Measurements from ENCODE around the gene SIGLECL1.

The SIGLECL1 gene

DNA sequence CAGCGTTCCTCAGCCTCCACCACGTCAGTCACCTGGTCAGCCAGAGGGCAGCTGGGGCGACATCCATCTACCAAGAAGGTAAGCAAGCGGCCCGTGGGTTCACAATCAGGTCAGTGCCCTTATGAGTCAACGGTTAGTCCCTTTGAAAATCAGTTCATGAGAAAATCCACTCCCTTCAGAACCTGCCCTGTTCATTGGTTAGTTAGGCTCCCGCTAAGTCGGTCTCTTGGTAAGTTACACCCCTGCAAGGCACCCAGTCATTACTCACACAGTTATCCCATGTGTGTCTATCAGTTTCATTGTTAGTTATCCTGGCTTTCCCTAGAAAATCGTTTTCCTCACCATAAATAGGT lies 564 bp downstream of the SIGLECL1 start:
- no peaks in the 10 kb centered on the region; the same call in 1 of the 2 replicates for H3K27me3 ChIP-seq (ENCODE audit: insufficient read depth, low read length)
- H3K9me3 ChIP-seq (ENCODE audit: low read length), result no peaks in the 10 kb centered on the region
- H4K20me1 ChIP-seq (ENCODE audit: insufficient read depth, low read length), result no peaks in the 10 kb centered on the region
- H3K4me3 ChIP-seq (ENCODE audit: low read depth, low read length, poor library complexity, severe bottlenecking), result no peak overlapping the region
- no peak for TF ChIP-seq EZH2 (IDR thresholded peaks at IDR 0.05; ENCODE audit: borderline replicate concordance, low read length)
- TF ChIP-seq, protein P1, sequence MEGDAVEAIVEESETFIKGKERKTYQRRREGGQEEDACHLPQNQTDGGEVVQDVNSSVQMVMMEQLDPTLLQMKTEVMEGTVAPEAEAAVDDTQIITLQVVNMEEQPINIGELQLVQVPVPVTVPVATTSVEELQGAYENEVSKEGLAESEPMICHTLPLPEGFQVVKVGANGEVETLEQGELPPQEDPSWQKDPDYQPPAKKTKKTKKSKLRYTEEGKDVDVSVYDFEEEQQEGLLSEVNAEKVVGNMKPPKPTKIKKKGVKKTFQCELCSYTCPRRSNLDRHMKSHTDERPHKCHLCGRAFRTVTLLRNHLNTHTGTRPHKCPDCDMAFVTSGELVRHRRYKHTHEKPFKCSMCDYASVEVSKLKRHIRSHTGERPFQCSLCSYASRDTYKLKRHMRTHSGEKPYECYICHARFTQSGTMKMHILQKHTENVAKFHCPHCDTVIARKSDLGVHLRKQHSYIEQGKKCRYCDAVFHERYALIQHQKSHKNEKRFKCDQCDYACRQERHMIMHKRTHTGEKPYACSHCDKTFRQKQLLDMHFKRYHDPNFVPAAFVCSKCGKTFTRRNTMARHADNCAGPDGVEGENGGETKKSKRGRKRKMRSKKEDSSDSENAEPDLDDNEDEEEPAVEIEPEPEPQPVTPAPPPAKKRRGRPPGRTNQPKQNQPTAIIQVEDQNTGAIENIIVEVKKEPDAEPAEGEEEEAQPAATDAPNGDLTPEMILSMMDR (IDR thresholded peaks at IDR 0.05; ENCODE audit: low read length), result no peak
- no peaks in the 10 kb centered on the region for H3K9me2 ChIP-seq (ENCODE audit: low read depth, low read length)
- H3K9ac ChIP-seq (ENCODE audit: low read length), result no peak overlapping the region
- H3K79me2 ChIP-seq (ENCODE audit: insufficient read depth, low read length), result no peaks in the 10 kb centered on the region
- H3K4me1 ChIP-seq (ENCODE audit: insufficient read depth, low read length, severe bottlenecking), result no peaks in the 10 kb centered on the region
- H3K4me2 ChIP-seq (ENCODE audit: low read length), result no peak overlapping the region
- no peak overlapping the region for H2AFZ ChIP-seq (ENCODE audit: low read length)
- H3F3A ChIP-seq (ENCODE audit: insufficient read depth, low read length), result no peaks in the 10 kb centered on the region
- no peaks in the 10 kb centered on the region for H3K36me3 ChIP-seq (ENCODE audit: insufficient read depth, low read length)
- H3K27ac ChIP-seq (ENCODE audit: low read depth, low read length, poor library complexity, severe bottlenecking), result no peak overlapping the region

GRCh38 chr19:51252306-51253079 lies 1.6 kb downstream of the SIGLECL1 start:
- Histone ChIP-seq H3K4me1 (ENCODE audit: insufficient read depth, low read length, severe bottlenecking) (no peaks in the 10 kb centered on the region), H3K9me2 (ENCODE audit: low read depth, low read length) (no peaks in the 10 kb centered on the region), H3K27me3 (ENCODE audit: insufficient read depth, low read length) (no peaks in the 10 kb centered on the region; the same call in 1 of the 2 replicates), H3K4me3 (ENCODE audit: low read depth, low read length, poor library complexity, severe bottlenecking) (no peak overlapping the region), H2AFZ (ENCODE audit: low read length) (no peak overlapping the region), H3K79me2 (ENCODE audit: insufficient read depth, low read length) (no peaks in the 10 kb centered on the region), H3K27ac (ENCODE audit: low read depth, low read length, poor library complexity, severe bottlenecking) (no peak overlapping the region), H3K36me3 (ENCODE audit: insufficient read depth, low read length) (no peaks in the 10 kb centered on the region), H3F3A (ENCODE audit: insufficient read depth, low read length) (no peaks in the 10 kb centered on the region), H3K4me2 (ENCODE audit: low read length) (no peak overlapping the region), H3K9ac (ENCODE audit: low read length) (no peak overlapping the region), H4K20me1 (ENCODE audit: insufficient read depth, low read length) (no peaks in the 10 kb centered on the region), H3K9me3 (ENCODE audit: low read length) (no peaks in the 10 kb centered on the region)
- TF ChIP-seq EZH2 (IDR thresholded peaks at IDR 0.05; ENCODE audit: borderline replicate concordance, low read length), result no peak
- TF ChIP-seq, protein P1 (IDR thresholded peaks at IDR 0.05; ENCODE audit: low read length), result no peak

- Histone ChIP-seq H3K9me3 (ENCODE audit: low read length) (no peaks in the 10 kb centered on the region), H3K4me3 (ENCODE audit: low read depth, low read length, poor library complexity, severe bottlenecking) (no peak overlapping the region), H3K9ac (ENCODE audit: low read length) (no peak overlapping the region), H3K27ac (ENCODE audit: low read depth, low read length, poor library complexity, severe bottlenecking) (no peak overlapping the region), H3K9me2 (ENCODE audit: low read depth, low read length) (no peaks in the 10 kb centered on the region), H3K36me3 (ENCODE audit: insufficient read depth, low read length) (no peaks in the 10 kb centered on the region), H3K4me2 (ENCODE audit: low read length) (no peak overlapping the region), H3K4me1 (ENCODE audit: insufficient read depth, low read length, severe bottlenecking) (no peaks in the 10 kb centered on the region), H2AFZ (ENCODE audit: low read length) (no peak overlapping the region), H3K79me2 (ENCODE audit: insufficient read depth, low read length) (no peaks in the 10 kb centered on the region), H4K20me1 (ENCODE audit: insufficient read depth, low read length) (no peaks in the 10 kb centered on the region), H3F3A (ENCODE audit: insufficient read depth, low read length) (no peaks in the 10 kb centered on the region), H3K27me3 (ENCODE audit: insufficient read depth, low read length) (no peaks in the 10 kb centered on the region; the same call in 1 of the 2 replicates)
- TF ChIP-seq, protein P1 (IDR thresholded peaks at IDR 0.05; ENCODE audit: low read length), result no peak
- no peak for TF ChIP-seq EZH2 (IDR thresholded peaks at IDR 0.05; ENCODE audit: borderline replicate concordance, low read length)
Measured at GRCh38 chr19:51253088-51253806, 2.4 kb downstream of the SIGLECL1 start.
